ENCODE results near the gene ZBTB20. TPM values are rescaled to one million over a fixed set of nuclear protein-coding genes. Genes with fewer than 3 reads are reported as not detected.

ZBTB20 gene
- total and polyA plus RNA-seq, 2 of the 4 experiments (the other 2 are of a cell fraction), result 0.75 to 14.7 TPM

DNA sequence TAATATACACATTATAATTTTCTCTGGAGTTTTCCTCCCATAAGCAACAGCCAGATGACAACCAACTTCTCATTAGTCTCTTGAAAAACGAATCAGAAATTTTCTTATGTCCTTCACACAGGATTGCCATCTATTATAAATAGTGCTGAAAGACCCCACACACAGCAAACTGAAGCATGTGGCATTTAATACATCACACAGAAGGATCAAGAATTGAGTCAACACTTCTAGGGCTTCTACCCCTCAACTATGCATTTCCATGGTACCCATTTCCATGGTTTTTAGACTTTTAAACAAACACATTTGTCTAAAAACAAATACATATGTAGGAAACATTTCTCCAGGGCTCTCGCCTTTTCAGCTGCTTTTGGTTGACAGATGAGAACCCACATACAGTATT lies 282.1 kb downstream of the ZBTB20 start:
- Histone ChIP-seq H3K9me1 (ENCODE audit: insufficient read depth, low read length) (no peaks in the 10 kb centered on the region), H3K4ac (ENCODE audit: low read depth, low read length) (no peak overlapping the region), H3K27me3 (ENCODE audit: control insufficient read depth, insufficient read depth, low read length) (no peaks in the 10 kb centered on the region), H3K36me3 (ENCODE audit: control insufficient read depth, insufficient read depth, low read length) (no peaks in the 10 kb centered on the region), H2AK5ac (ENCODE audit: low read depth, low read length) (no peak overlapping the region), H3K18ac (ENCODE audit: low read depth, low read length) (no peak overlapping the region), H2BK15ac (ENCODE audit: low read depth, low read length) (no peak overlapping the region), H3K27ac (ENCODE audit: insufficient read depth, low read length) (no peak overlapping the region), H3K9me3 (ENCODE audit: control insufficient read depth, insufficient read depth, low read length) (no peaks in the 10 kb centered on the region), H3K56ac (ENCODE audit: extremely low read depth, insufficient read depth, low read length) (no peak overlapping the region), H3K4me2 (ENCODE audit: low read depth, low read length) (no peak overlapping the region), H3K4me3 (ENCODE audit: insufficient read depth, low read depth, low read length) (no peak overlapping the region), H3K9ac (ENCODE audit: low read depth, low read length) (no peak overlapping the region), H2AK9ac (replicated peaks; ENCODE audit: low read depth, low read length, poor library complexity) (no peak overlapping the region), H2AFZ (replicated peaks; ENCODE audit: low read length, poor library complexity) (no peak overlapping the region), H3K14ac (replicated peaks; ENCODE audit: low read depth, low read length) (no peak overlapping the region), H3K23ac (ENCODE audit: low read depth, low read length) (no peak overlapping the region), H2BK20ac (ENCODE audit: low read depth, low read length) (no peak overlapping the region), H3K4me1 (ENCODE audit: control insufficient read depth, insufficient read depth, low read length) (no peaks in the 10 kb centered on the region), H4K5ac (ENCODE audit: low read depth, low read length) (no peak overlapping the region), H4K20me1 (ENCODE audit: insufficient read depth, low read length) (no peaks in the 10 kb centered on the region), H4K8ac (ENCODE audit: low read depth in 2 of 2, low read length in 2 of 2) (no peak overlapping the region), H2BK120ac (ENCODE audit: low read depth, low read length) (no peak overlapping the region), H3K79me1 (ENCODE audit: low read depth in 1 of 2, low read length in 2 of 2) (no peaks in the 10 kb centered on the region), H4K91ac (ENCODE audit: insufficient read depth, low read depth, low read length) (no peak overlapping the region), H2BK5ac (ENCODE audit: low read depth, low read length, poor library complexity, severe bottlenecking) (no peak overlapping the region)
- intact Hi-C loops (cut with micrococcal nuclease), result no loop called here
- dilution Hi-C loops (cut with HindIII; ENCODE audit: low sequenced_read_pairs, unreplicated experiment), result no loop called here
- POLR2A ChIA-PET (ENCODE audit: unreplicated experiment), result no interaction called here
- no TSS peak for BruUV-seq (replicated peaks)
- DNase-seq, result no peak
- no peak for TF ChIP-seq CHD1 (IDR thresholded peaks at IDR 0.05; ENCODE audit: low read depth, low read length)
- no peak for TF ChIP-seq MXI1 (IDR thresholded peaks at IDR 0.05; ENCODE audit: borderline replicate concordance, low read depth, low read length)
- no peak for TF ChIP-seq RFX5 (IDR thresholded peaks at IDR 0.05; ENCODE audit: low read depth, low read length)
- no peak for TF ChIP-seq SMC3 (IDR thresholded peaks at IDR 0.05; ENCODE audit: low read depth, low read length)
- TF ChIP-seq POLR2A (IDR thresholded peaks at IDR 0.05; ENCODE audit: low read depth, low read length), result no peak
- no peak for TF ChIP-seq RCOR1 (IDR thresholded peaks at IDR 0.05; ENCODE audit: insufficient replicate concordance, low read length)
- no peak for TF ChIP-seq ELK1 (IDR thresholded peaks at IDR 0.05; ENCODE audit: borderline replicate concordance, low read depth, low read length)
- TF ChIP-seq CEBPB (IDR thresholded peaks at IDR 0.05; ENCODE audit: low read depth, low read length), result no peak
- TF ChIP-seq RAD21 (IDR thresholded peaks at IDR 0.05; ENCODE audit: low read length), result no peak
- no peak for TF ChIP-seq MAZ (IDR thresholded peaks at IDR 0.05; ENCODE audit: borderline replicate concordance, low read depth, low read length)
- TF ChIP-seq, protein P1, sequence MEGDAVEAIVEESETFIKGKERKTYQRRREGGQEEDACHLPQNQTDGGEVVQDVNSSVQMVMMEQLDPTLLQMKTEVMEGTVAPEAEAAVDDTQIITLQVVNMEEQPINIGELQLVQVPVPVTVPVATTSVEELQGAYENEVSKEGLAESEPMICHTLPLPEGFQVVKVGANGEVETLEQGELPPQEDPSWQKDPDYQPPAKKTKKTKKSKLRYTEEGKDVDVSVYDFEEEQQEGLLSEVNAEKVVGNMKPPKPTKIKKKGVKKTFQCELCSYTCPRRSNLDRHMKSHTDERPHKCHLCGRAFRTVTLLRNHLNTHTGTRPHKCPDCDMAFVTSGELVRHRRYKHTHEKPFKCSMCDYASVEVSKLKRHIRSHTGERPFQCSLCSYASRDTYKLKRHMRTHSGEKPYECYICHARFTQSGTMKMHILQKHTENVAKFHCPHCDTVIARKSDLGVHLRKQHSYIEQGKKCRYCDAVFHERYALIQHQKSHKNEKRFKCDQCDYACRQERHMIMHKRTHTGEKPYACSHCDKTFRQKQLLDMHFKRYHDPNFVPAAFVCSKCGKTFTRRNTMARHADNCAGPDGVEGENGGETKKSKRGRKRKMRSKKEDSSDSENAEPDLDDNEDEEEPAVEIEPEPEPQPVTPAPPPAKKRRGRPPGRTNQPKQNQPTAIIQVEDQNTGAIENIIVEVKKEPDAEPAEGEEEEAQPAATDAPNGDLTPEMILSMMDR (conservative IDR thresholded peaks at IDR 0.05; ENCODE audit: low read depth, low read length), result no peak
- no peak for TF ChIP-seq BHLHE40 (IDR thresholded peaks at IDR 0.05; ENCODE audit: low read depth, low read length)
- CTCF ChIA-PET, result no interaction called here
- no peak for ATAC-seq (ENCODE audit: low read depth)
- WGBS, 2 experiments (ENCODE audit: extremely low coverage in 2 of 2, insufficient read length in 1 of 2), result no CpG with 5 or more reads among the region's 2 CpGs
- in situ Hi-C loops (cut with MboI; ENCODE audit: low sequenced_read_pairs), result no loop called here

All from IMR-90 (cell line).